H9 (cell line): ENCODE data around the gene AHI1. TPM values are rescaled to one million over a fixed set of nuclear protein-coding genes. Genes with fewer than 3 reads are reported as not detected.
A peak's percentile ranks its signal among the peaks of the same experiment; 100 is the strongest.

Experiments
- DNase-seq: peaks from one replicate; pipeline ENCODE4 v3.0.0-alpha.2; 2017
- H2AFZ ChIP-seq: one replicate; pipeline ENCODE4 v1.6.1; 2013; ENCODE audit warnings: mild to moderate bottlenecking, low read length, control low read depth, moderate library complexity
- H2AK5ac ChIP-seq: 2 replicates; pipeline ENCODE4 v1.6.1; 2013; ENCODE audit warnings: low read length, control low read depth, mixed read lengths; ENCODE audit not compliant: insufficient read length
- H2BK120ac ChIP-seq: one replicate; pipeline ENCODE4 v1.6.1; 2013; ENCODE audit warnings: low read depth, mild to moderate bottlenecking, low read length, control low read depth, inconsistent platforms; ENCODE audit not compliant: poor library complexity, severe bottlenecking
- H2BK12ac ChIP-seq: 2 replicates; pipeline ENCODE4 v1.6.1; 2013; ENCODE audit warnings: low read length, control low read depth, mixed read lengths, low read depth; ENCODE audit not compliant: insufficient read length
- H2BK15ac ChIP-seq: 2 replicates; pipeline ENCODE4 v1.6.1; 2013; ENCODE audit warnings: low read depth, low read length, control low read depth
- H2BK20ac ChIP-seq: one replicate; pipeline ENCODE4 v1.6.1; 2013; ENCODE audit warnings: low read depth, mild to moderate bottlenecking, low read length, control low read depth, inconsistent platforms; ENCODE audit not compliant: poor library complexity, severe bottlenecking
- H2BK5ac ChIP-seq: 2 replicates; pipeline ENCODE4 v1.6.1; 2013; ENCODE audit warnings: low read length, control low read depth, mixed read lengths; ENCODE audit not compliant: insufficient read length
- H3K14ac ChIP-seq: 2 replicates; pipeline ENCODE4 v1.6.1; 2013; ENCODE audit warnings: low read length, control low read depth; ENCODE audit not compliant: insufficient read depth
- H3K18ac ChIP-seq: 2 replicates; pipeline ENCODE4 v1.6.1; 2013; ENCODE audit warnings: low read depth, mild to moderate bottlenecking, mixed read lengths, low read length, control low read depth; ENCODE audit not compliant: insufficient read length
- H3K23ac ChIP-seq: 2 replicates; pipeline ENCODE4 v1.6.1; 2013; ENCODE audit warnings: low read length, control low read depth, mixed read lengths, low read depth; ENCODE audit not compliant: insufficient read length
- H3K23me2 ChIP-seq: 2 replicates; pipeline ENCODE4 v1.6.1; 2013; ENCODE audit warnings: low read depth, mild to moderate bottlenecking, mixed read lengths, low read length, control low read depth; ENCODE audit not compliant: insufficient read length, poor library complexity, severe bottlenecking
- H3K27ac ChIP-seq: 2 replicates; pipeline ENCODE4 v1.5.1; 2013; ENCODE audit warnings: low read length, control low read depth, mixed read lengths, low read depth; ENCODE audit not compliant: insufficient read length
- H3K27me3 ChIP-seq: 2 replicates; pipeline ENCODE4 v1.6.1; 2013; ENCODE audit warnings: low read length, control low read depth, inconsistent platforms; ENCODE audit not compliant: insufficient read depth
- H3K4ac ChIP-seq: 2 replicates; pipeline ENCODE4 v1.6.1; 2013; ENCODE audit warnings: low read depth, mild to moderate bottlenecking, control low read depth, inconsistent platforms, low read length, moderate library complexity
- H3K4me1 ChIP-seq: 2 replicates; pipeline ENCODE4 v1.6.1; 2013; ENCODE audit warnings: low read length, control low read depth, inconsistent platforms; ENCODE audit not compliant: insufficient read depth
- H3K4me2 ChIP-seq: 2 replicates; pipeline ENCODE4 v1.6.1; 2013; ENCODE audit warnings: low read length, control low read depth, mixed read lengths; ENCODE audit not compliant: insufficient read length, insufficient read depth
- H3K56ac ChIP-seq: 2 replicates; pipeline ENCODE4 v1.6.1; 2013; ENCODE audit warnings: low read depth, mild to moderate bottlenecking, mixed read lengths, low read length, control low read depth; ENCODE audit not compliant: insufficient read length
- H3K79me1 ChIP-seq: 2 replicates; pipeline ENCODE4 v1.6.1; 2013; ENCODE audit warnings: low read depth, mild to moderate bottlenecking, moderate library complexity, low read length, control low read depth, inconsistent platforms; ENCODE audit not compliant: insufficient read depth, poor library complexity, severe bottlenecking
- H3K79me2 ChIP-seq: 2 replicates; pipeline ENCODE4 v1.6.1; 2013; ENCODE audit warnings: low read length, control low read depth, inconsistent platforms; ENCODE audit not compliant: insufficient read depth
- H3K9ac ChIP-seq: 2 replicates; pipeline ENCODE4 v1.6.1; 2013; ENCODE audit warnings: low read length, control low read depth, mixed read lengths; ENCODE audit not compliant: insufficient read length; ENCODE audit errors: extremely low read depth
- H3K9me3 ChIP-seq: one replicate; pipeline ENCODE4 v1.6.1; 2013; ENCODE audit warnings: low read depth, low read length, inconsistent platforms; ENCODE audit not compliant: control insufficient read depth
- H3T11ph ChIP-seq: one replicate; pipeline ENCODE4 v1.6.1; 2013; ENCODE audit warnings: mild to moderate bottlenecking, low read length, control low read depth, inconsistent platforms
- H4K20me1 ChIP-seq: one replicate; pipeline ENCODE4 v1.6.1; 2013; ENCODE audit not compliant: control insufficient read depth, insufficient read length, insufficient read depth
- H4K5ac ChIP-seq: 2 replicates; pipeline ENCODE4 v1.6.1; 2013; ENCODE audit warnings: low read depth, mild to moderate bottlenecking, mixed read lengths, low read length, control low read depth; ENCODE audit not compliant: insufficient read length
- H4K8ac ChIP-seq: replicated peaks from 2 replicates; pipeline ENCODE4 v1.6.1; 2013; ENCODE audit warnings: low read length, control low read depth, mixed read lengths, low read depth; ENCODE audit not compliant: insufficient read length
- H4K91ac ChIP-seq: 2 replicates; pipeline ENCODE4 v1.6.1; 2013; ENCODE audit warnings: low read depth, mild to moderate bottlenecking, moderate library complexity, mixed read lengths, low read length, control low read depth; ENCODE audit not compliant: insufficient read length
- H3K27ac Mint-ChIP-seq, 3 experiments: 2 replicates in 2 of 3; 3 replicates in 1 of 3; pipeline ENCODE4 v1.8.0; 2020 to 2021; ENCODE audit warnings: mixed read lengths in 3 of 3, mild to moderate bottlenecking in 1 of 3, moderate library complexity in 1 of 3
- H3K27me3 Mint-ChIP-seq: 2 replicates; pipeline ENCODE4 v1.8.0; 2021; ENCODE audit warnings: low read depth, mild to moderate bottlenecking, moderate library complexity, mixed read lengths
- H3K36me3 Mint-ChIP-seq, 3 experiments: 2 replicates in 2 of 3; 3 replicates in 1 of 3; pipeline ENCODE4 v1.8.0; 2020 to 2021; ENCODE audit warnings: low read depth in 3 of 3, mixed read lengths in 3 of 3; ENCODE audit not compliant: insufficient read depth in 1 of 3
- H3K4me1 Mint-ChIP-seq, 2 experiments: 2 replicates each; pipeline ENCODE4 v1.8.0; 2020; ENCODE audit warnings: mixed read lengths in 2 of 2
- H3K4me3 Mint-ChIP-seq, 2 experiments: 2 replicates in 1 of 2; 3 replicates in 1 of 2; pipeline ENCODE4 v1.8.0; 2020 to 2021; ENCODE audit warnings: mild to moderate bottlenecking in 2 of 2, mixed read lengths in 2 of 2, moderate library complexity in 1 of 2
- H3K9me3 Mint-ChIP-seq, 2 experiments: 2 replicates in 1 of 2; 3 replicates in 1 of 2; pipeline ENCODE4 v1.8.0; 2020; ENCODE audit warnings: mild to moderate bottlenecking in 2 of 2, mixed read lengths in 2 of 2, moderate library complexity in 1 of 2
- WGBS: extraction: QIAGEN DNeasy Blood & Tissue Kit; methylation state at CpG from one replicate; pipeline ENCODE4 v1.1.7; 2013; ENCODE audit warnings: missing lambda C conversion rate, low lambda C conversion rate, mixed read lengths; ENCODE audit not compliant: insufficient read length; ENCODE audit errors: extremely low coverage; 5-methylcytosine and 5-hydroxymethylcytosine counted together
- total RNA-seq: library from RNA; stranded (reverse); gene quantifications from 2 replicates; pipeline ENCODE4 v1.2.1, GENCODE V29; 2021
- TF ChIP-seq, protein P1 (sequence below): fragments of 200-600 bp; sonication (generic); conservative IDR thresholded peaks from 3 replicates; pipeline ENCODE4 v1.8.0; 2021; ENCODE audit warnings: antibody characterized with exemption, mild to moderate bottlenecking

The AHI1 gene
- total RNA-seq, 1 experiment from 2014 or later = 9.9 TPM

GRCh38 chr6:135535989-135536414, 38.5 kb upstream of the AHI1 start:
- Histone ChIP-seq H3K27ac (no peak overlapping the region), H3K79me2 (no peaks in the 10 kb centered on the region), H4K20me1 (no peaks in the 10 kb centered on the region), H2AK5ac (no peak overlapping the region), H3T11ph (no peak overlapping the region), H2BK12ac (no peak overlapping the region), H3K4ac (no peak overlapping the region), H4K5ac (no peak overlapping the region), H3K9ac (no peak overlapping the region), H3K4me2 (no peak overlapping the region), H2BK120ac (no peak overlapping the region), H4K91ac (no peak overlapping the region), H3K79me1 (no peaks in the 10 kb centered on the region), H3K23ac (no peak overlapping the region), H2BK20ac (no peak overlapping the region), H2BK15ac (no peak overlapping the region), H2AFZ (peak overlapping the region; percentile 99), H3K14ac (no peak overlapping the region), H3K56ac (no peak overlapping the region), H4K8ac (no peak overlapping the region), H3K23me2 (no peaks in the 10 kb centered on the region), H3K27me3 (no peaks in the 10 kb centered on the region), H3K9me3 (no peaks in the 10 kb centered on the region), H2BK5ac (no peak overlapping the region), H3K18ac (no peak overlapping the region), H3K4me1 (peaks cover 4% of the 10 kb centered on the region; the same call in 1 of the 2 replicates)
- Mint-ChIP-seq H3K9me3 (no peaks in the 10 kb centered on the region), H3K4me3 (no peak overlapping the region), H3K4me1 (peaks cover 7 to 10% of the 10 kb centered on the region in 2 experiments; a peak in 3 of 4 replicates), H3K27me3 (no peaks in the 10 kb centered on the region), H3K36me3 (no peaks in the 10 kb centered on the region), H3K27ac (no peak overlapping the region)
- DNase-seq = no peak
- TF ChIP-seq, protein P1, sequence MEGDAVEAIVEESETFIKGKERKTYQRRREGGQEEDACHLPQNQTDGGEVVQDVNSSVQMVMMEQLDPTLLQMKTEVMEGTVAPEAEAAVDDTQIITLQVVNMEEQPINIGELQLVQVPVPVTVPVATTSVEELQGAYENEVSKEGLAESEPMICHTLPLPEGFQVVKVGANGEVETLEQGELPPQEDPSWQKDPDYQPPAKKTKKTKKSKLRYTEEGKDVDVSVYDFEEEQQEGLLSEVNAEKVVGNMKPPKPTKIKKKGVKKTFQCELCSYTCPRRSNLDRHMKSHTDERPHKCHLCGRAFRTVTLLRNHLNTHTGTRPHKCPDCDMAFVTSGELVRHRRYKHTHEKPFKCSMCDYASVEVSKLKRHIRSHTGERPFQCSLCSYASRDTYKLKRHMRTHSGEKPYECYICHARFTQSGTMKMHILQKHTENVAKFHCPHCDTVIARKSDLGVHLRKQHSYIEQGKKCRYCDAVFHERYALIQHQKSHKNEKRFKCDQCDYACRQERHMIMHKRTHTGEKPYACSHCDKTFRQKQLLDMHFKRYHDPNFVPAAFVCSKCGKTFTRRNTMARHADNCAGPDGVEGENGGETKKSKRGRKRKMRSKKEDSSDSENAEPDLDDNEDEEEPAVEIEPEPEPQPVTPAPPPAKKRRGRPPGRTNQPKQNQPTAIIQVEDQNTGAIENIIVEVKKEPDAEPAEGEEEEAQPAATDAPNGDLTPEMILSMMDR = peak; percentile 81
- WGBS = no CpG with 5 or more reads among the region's 4 CpGs
